Left lung (tissue), 10 donors: ENCODE results near the gene CRLF1. TPM values are rescaled to one million over a fixed set of nuclear protein-coding genes. Genes with fewer than 3 reads are reported as not detected.
A peak's percentile ranks its signal among the peaks of the same experiment; 100 is the strongest.
"Not testable (repeated sequence)": the region's sequence is repeated elsewhere in the genome, so short reads cannot be mapped to it uniquely, and the experiment has no call there.

Experiments
- ATAC-seq: fragments of 200-7000 bp; cut with Tn5 transposase; one replicate; pipeline ENCODE4 v1.9.1; 2020; ENCODE audit warnings: moderate library complexity
- DNase-seq, 4 donors: peaks; one replicate each; pipeline ENCODE4 v3.0.0-alpha.2; 2013 to 2020
- H3K27ac ChIP-seq, 2 donors: fragments of 200-600 bp; sonication (generic) in 1 of 2; one replicate each; pipeline versions ENCODE4 v1.5.0 to v1.8.0; 2020 to 2021
- H3K27me3 ChIP-seq, 2 donors: fragments of 200-600 bp; sonication (generic) in 1 of 2; one replicate each; pipeline versions ENCODE4 v1.5.0 to v1.8.0; 2020 to 2021
- H3K36me3 ChIP-seq, 2 donors: fragments of 200-600 bp; sonication (generic) in 1 of 2; one replicate each; pipeline versions ENCODE4 v1.5.0 to v1.8.0; 2020 to 2021
- H3K4me1 ChIP-seq, 2 donors: fragments of 200-600 bp; one replicate each; pipeline ENCODE4 v1.8.0; 2021
- H3K4me3 ChIP-seq, 2 donors: fragments of 200-600 bp; sonication (generic) in 1 of 2; one replicate each; pipeline versions ENCODE4 v1.5.0 to v1.8.0; 2020 to 2021; ENCODE audit warnings: mild to moderate bottlenecking in 1 of 2
- H3K9me3 ChIP-seq, 2 donors: fragments of 200-600 bp; sonication (generic) in 1 of 2; one replicate each; pipeline versions ENCODE4 v1.5.0 to v1.8.0; 2020 to 2021
- intact Hi-C, 2 donors: fragments of 100-400 bp; cut with DNase I; formaldehyde crosslinking; loops; one replicate each; pipeline versions ENCODE4 v1.11.2 to v1.14.2; 2022
- polyA plus RNA-seq, 6 donors: library from polyadenylated mRNA; unstranded; fragments of 120-200 nt; gene quantifications; one replicate each; pipeline ENCODE4 v1.2.1, GENCODE V29; 2013; ENCODE audit not compliant: insufficient read length in 6 of 6
- total RNA-seq, 2 donors: library from RNA; stranded (reverse); fragmentation: NEBNext Ultra II Directional; extraction: Animal tissue kit (Norgen Biotek cat#: 25700); gene quantifications; one replicate each; pipeline ENCODE4 v1.2.1, GENCODE V29; 2021
- TF ChIP-seq, protein P1 (sequence below), 2 donors: fragments of 200-600 bp; sonication (generic) in 1 of 2; IDR thresholded peaks; one replicate each; pipeline versions ENCODE4 v1.5.0 to v1.8.0; 2021; ENCODE audit warnings: antibody characterized with exemption in 2 of 2
- donor health status: DM: no; HTN: yes; CAD: no.
- donor health status: DM: no; HTN: no; CAD: no.

CRLF1 gene
- total and polyA plus RNA-seq, 8 donors: 22.5 to 328 (median 233) TPM

DNA sequence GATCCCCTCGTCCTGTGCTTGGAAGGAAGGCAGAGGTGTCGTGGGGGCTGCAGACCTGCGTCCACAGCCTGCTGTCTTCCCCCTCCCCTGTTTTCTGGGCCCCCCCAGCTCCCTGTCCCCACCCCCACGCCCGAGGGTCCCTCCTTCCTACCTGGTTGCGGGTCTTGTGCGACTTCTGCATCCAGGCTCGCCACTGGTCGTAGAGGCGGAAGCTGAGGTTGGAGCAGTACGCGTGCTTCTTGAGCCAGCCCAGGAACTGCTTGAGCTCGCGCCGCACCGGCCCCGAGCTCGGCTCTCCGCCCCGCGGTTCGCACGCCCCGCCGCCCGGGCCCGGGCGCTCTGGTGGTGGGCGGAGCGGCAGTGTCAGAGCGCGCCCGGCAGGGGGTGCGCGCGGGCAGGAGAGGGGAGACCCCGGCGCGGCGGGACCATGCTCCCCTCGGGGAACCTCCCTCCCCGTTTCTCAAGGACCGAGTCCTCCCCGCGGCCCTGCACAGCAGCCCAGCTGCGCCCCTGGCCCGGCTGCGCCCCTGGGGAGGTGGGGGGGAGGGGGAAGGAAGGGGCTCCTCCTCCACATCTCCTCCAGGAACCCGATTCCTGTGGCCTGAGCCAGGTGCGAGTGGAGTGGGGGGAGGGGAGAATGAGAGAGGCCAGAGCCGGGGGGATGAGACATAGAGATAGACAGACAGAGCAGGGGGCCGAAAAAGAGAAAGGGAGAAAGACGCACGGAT is 12.3 kb downstream of the CRLF1 start:
- H3K27me3 ChIP-seq: peaks cover 0 to 57% of the 10 kb centered on the region in 2 donors
- no peaks in the 10 kb centered on the region for H3K9me3 ChIP-seq
- H3K4me1 ChIP-seq: peaks cover 14 to 35% of the 10 kb centered on the region in 2 donors
- intact Hi-C loops: loop anchor here in 1 of 2 donors (10.0 kb wide), 1 partner anchor 81 kb away; no protein-coding TSS in a partner anchor
- peaks cover 0 to 10% of the 10 kb centered on the region in 2 donors for H3K36me3 ChIP-seq
- ATAC-seq: peak; percentile 85
- peak overlapping the region in 1 of 2 donors; percentile 13 for H3K27ac ChIP-seq
- peak; percentile 72 to 91 (median 80) for DNase-seq
- H3K4me3 ChIP-seq: peak overlapping the region; percentile 14 to 16
- TF ChIP-seq, protein P1, sequence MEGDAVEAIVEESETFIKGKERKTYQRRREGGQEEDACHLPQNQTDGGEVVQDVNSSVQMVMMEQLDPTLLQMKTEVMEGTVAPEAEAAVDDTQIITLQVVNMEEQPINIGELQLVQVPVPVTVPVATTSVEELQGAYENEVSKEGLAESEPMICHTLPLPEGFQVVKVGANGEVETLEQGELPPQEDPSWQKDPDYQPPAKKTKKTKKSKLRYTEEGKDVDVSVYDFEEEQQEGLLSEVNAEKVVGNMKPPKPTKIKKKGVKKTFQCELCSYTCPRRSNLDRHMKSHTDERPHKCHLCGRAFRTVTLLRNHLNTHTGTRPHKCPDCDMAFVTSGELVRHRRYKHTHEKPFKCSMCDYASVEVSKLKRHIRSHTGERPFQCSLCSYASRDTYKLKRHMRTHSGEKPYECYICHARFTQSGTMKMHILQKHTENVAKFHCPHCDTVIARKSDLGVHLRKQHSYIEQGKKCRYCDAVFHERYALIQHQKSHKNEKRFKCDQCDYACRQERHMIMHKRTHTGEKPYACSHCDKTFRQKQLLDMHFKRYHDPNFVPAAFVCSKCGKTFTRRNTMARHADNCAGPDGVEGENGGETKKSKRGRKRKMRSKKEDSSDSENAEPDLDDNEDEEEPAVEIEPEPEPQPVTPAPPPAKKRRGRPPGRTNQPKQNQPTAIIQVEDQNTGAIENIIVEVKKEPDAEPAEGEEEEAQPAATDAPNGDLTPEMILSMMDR (IDR thresholded peaks at IDR 0.05): peak; percentile 85 to 88

DNA sequence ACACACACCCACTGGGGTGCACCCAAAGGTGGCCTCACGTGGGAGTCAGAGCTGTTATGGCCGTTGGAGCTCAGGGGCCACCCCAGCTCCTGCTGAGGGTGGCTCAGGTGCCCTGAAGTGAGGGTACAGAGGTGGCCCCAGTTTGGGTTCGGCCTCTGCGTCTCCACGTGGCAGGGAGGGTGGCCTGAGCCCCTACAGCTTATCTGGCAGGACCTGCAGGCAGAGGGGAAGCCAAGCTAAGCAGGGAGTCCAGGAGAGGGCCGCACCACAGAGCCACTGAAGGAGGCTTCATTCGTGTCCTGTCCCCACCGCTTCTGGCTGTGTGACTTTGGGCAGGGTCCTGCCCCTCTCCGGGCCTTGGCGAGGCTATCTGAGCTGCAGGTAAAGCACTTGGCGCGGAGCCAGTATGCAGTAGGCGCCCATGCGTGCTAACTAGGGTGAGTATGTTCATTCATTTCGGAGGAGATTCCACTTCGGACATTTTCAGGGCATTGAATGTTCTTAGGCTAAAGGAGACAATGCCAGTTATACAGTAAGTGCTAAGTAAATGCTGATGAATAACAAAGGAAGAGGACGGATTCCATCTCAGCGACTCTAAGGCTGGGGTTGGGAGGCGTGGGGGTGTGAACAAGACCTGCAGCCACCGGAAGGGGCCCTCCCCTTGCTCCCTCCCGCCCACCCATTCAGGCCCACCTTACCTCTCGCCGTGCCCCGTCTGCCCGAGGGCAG is 13.1 kb downstream of the CRLF1 start:
- Histone ChIP-seq H3K4me1 (peaks cover 14 to 37% of the 10 kb centered on the region in 2 donors), H3K9me3 (no peaks in the 10 kb centered on the region), H3K4me3 (no peak overlapping the region), H3K27me3 (peaks cover 0 to 50% of the 10 kb centered on the region in 2 donors), H3K36me3 (peaks cover 0 to 10% of the 10 kb centered on the region in 2 donors), H3K27ac (peak overlapping the region in 1 of 2 donors; percentile 13)
- intact Hi-C loops: loop anchor here in 1 of 2 donors (10.0 kb wide), 1 partner anchor 81 kb away; no protein-coding TSS in a partner anchor
- ATAC-seq (no peak), DNase-seq (peak in 1 of 4 donors; percentile 74)
- TF ChIP-seq, protein P1 (IDR thresholded peaks at IDR 0.05): no peak

DNA sequence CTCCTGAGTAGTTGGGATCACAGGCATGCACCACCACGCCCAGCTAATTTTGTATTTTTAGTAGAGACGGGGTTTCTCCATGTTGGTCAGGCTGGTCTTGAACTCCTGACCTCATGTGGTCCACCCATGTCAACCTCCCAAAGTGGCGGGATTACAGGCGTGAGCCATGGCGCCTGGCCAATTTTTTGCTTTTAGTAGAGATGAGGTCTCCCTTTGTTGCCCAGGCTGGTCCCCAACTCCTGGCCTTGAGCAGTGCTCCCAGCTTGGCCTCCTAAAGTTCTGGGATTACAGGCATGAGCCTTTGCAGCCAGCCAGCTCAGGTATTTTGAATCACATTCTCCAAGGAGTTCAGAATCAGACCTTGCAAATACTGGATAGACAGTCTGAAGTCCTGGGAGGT is 13.9 kb downstream of the CRLF1 start:
- H3K27ac ChIP-seq, ATAC-seq, H3K9me3 ChIP-seq, DNase-seq, H3K4me3 ChIP-seq: not testable (repeated sequence)
- H3K36me3 ChIP-seq: peaks cover 0 to 10% of the 10 kb centered on the region in 2 donors
- peaks cover 0 to 42% of the 10 kb centered on the region in 2 donors for H3K27me3 ChIP-seq
- intact Hi-C loops: loop anchor here in 1 of 2 donors (10.0 kb wide), 1 partner anchor 82 kb away; no protein-coding TSS in a partner anchor
- peaks cover 16 to 45% of the 10 kb centered on the region in 2 donors for H3K4me1 ChIP-seq

DNA sequence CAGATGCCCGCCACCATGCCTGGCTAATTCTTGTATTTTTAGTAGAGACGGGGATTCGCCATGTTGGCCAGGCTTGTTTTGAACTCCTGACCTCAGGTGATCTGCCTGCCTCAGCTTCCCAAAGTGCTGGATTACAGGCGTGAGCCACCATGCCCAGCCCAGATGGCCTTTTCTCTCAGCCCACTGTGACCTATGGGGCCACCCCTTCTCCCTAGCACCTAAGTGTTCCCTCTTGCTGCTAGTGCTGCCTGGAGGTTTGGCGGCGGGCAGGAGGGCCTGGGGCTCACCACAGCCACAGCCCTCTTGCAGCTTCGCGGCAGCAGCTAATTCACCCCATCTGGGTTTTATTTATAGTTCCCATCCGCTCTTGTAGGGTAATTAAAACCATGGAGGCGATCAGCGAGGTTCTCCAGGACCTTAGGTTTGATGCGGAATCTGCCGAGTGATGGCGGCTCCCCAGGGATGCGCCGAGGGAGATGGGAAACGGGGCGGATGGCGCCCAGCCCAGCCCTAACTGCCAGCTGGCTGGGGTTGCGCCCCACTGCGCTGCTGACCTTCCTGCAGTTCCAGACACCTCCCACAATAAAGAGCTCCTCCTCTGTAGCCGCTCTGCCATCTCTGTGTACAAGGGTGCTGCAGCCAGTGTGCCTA is 14.7 kb downstream of the CRLF1 start:
- intact Hi-C loops: loop anchor here in 1 of 2 donors (10.0 kb wide), 1 partner anchor 83 kb away; no protein-coding TSS in a partner anchor

More for the DNA sequence above, 14.7 kb downstream of the CRLF1 start:
- peaks cover 0 to 10% of the 10 kb centered on the region in 2 donors for H3K36me3 ChIP-seq
- no peak overlapping the region for H3K4me3 ChIP-seq
- no peaks in the 10 kb centered on the region for H3K9me3 ChIP-seq
- TF ChIP-seq, protein P1 (IDR thresholded peaks at IDR 0.05): no peak
- ATAC-seq (no peak), DNase-seq (no peak)
- H3K27me3 ChIP-seq: peaks cover 0 to 34% of the 10 kb centered on the region in 2 donors
- peaks cover 16 to 45% of the 10 kb centered on the region in 2 donors for H3K4me1 ChIP-seq
- no peak overlapping the region for H3K27ac ChIP-seq
